ENCODE data around the gene SPOCK2.
"Not testable (repeated sequence)": the region's sequence is repeated elsewhere in the genome, so short reads cannot be mapped to it uniquely, and the experiment has no call there.

Gene SPOCK2

DNA sequence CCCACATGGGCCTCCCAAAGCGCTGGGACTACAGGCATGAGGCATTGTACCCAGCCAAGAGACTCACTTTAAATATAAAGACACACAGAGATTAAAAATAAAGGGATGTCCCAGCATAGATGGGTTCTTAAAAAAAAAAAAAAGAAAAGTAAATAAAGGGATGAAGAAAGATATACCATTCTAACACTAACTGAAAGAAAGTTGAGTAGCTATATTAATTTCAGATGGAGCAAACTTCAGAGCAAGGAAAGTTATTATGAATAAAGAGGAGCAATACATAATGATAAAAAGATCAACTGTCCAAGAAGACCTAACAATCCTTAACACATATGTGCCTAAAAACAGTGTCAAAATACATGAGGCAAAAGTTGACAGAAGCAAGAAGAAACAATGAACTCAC lies 33.0 kb upstream of the SPOCK2 start:
- H3K4me3 ChIP-seq (ENCODE audit: low read depth, low read length), result no peak overlapping the region
- DNase-seq (ENCODE audit: low read depth), result no peak
- TF ChIP-seq, protein P1, sequence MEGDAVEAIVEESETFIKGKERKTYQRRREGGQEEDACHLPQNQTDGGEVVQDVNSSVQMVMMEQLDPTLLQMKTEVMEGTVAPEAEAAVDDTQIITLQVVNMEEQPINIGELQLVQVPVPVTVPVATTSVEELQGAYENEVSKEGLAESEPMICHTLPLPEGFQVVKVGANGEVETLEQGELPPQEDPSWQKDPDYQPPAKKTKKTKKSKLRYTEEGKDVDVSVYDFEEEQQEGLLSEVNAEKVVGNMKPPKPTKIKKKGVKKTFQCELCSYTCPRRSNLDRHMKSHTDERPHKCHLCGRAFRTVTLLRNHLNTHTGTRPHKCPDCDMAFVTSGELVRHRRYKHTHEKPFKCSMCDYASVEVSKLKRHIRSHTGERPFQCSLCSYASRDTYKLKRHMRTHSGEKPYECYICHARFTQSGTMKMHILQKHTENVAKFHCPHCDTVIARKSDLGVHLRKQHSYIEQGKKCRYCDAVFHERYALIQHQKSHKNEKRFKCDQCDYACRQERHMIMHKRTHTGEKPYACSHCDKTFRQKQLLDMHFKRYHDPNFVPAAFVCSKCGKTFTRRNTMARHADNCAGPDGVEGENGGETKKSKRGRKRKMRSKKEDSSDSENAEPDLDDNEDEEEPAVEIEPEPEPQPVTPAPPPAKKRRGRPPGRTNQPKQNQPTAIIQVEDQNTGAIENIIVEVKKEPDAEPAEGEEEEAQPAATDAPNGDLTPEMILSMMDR (IDR thresholded peaks at IDR 0.05; ENCODE audit: low read depth, low read length, missing control alignments), result no peak

DNA sequence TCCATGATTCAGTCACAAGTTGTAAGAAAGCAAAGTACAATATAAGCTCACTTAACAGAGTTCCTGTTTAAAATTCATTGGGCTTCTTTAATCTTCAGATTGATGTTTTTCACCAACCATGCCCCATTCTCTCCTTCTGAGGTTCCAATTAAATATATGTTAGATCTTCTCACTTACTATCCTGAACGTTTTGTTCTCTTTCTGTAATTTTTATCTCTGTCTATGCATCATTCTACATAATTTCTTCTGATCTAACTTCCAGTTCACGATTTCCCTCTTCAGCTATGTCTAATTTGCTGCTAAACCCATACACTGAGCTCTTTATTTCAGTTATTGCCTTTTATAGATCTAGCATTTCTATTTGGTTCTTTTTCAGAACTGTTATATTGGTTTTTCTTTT lies 28.0 kb upstream of the SPOCK2 start:
- TF ChIP-seq, protein P1 (IDR thresholded peaks at IDR 0.05; ENCODE audit: low read depth, low read length, missing control alignments), result no peak
- H3K4me3 ChIP-seq (ENCODE audit: low read depth, low read length), result no peak overlapping the region
- no peak for DNase-seq (ENCODE audit: low read depth)

DNA sequence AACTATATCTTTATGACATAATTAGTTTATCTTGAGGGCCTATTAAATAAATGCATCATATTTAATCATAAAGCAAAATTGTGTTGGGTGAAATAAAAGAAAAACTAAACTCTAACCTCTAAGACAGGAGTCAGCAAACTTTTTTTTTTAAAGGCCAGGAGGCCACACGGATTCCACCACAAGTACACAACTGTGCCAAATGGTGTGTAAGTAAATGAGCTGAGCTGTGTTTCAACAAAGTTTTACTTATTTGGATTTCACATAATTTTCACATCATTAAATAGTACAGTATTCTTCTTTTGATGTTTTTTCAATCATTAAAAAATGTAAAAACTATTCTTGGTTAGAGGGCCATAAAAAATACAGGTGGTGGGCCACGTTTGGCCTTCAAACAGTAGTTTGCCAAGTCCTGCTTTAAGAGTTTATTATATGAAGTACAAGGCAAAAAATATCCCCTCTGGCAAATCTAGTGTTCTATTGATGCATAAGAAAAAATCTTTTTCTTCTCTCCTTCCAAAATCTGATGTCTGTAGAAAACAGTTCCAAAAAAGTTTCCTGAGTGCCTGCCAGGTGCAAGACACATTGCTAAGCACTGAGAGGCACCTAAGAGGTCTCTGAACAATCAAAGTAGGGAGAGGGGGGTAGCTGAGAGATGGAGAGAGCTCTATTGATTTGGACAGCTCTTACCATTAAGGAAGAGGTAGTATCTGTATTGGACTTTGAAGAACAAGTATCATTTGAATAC lies 26.5 kb upstream of the SPOCK2 start:
- TF ChIP-seq, protein P1 (IDR thresholded peaks at IDR 0.05; ENCODE audit: low read depth, low read length, missing control alignments), result no peak
- no peak for DNase-seq (ENCODE audit: low read depth)
- H3K4me3 ChIP-seq (ENCODE audit: low read depth, low read length), result no peak overlapping the region

DNA sequence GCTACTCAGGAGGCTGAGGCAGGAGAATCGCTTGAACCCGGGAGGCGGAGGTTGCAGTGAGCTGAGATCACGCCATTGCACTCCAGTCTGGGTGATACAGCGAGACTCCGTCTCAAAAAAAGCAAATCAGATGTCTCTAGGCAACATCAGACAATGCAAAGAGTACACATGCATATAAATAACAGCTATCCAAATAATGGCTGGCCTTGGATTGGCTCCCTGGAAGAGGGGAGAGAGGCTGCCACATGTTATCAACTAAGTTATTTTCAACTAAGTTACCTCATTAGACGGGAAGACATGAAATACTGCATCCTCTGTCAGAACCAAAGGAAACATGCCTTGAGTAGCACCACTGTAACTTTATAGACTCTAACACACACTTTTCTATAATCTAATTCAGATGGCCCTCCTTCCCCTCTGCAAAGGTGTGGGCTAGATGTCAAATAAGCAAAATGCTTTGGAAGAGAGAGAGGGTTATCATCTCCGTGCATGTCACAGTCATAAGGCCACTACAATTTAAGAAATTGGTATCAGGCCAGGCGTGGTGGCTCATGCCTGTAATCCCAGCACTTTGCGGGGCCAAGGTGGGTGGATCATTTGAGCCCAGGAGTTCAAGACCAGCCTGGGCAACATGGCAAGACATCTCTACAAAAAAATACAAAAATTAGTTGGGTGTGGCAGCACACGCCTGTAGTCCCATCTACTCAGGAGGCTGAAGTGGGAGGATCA lies 22.5 kb upstream of the SPOCK2 start:
- DNase-seq (ENCODE audit: low read depth), result no peak
- no peak overlapping the region for H3K4me3 ChIP-seq (ENCODE audit: low read depth, low read length)
- TF ChIP-seq, protein P1 (IDR thresholded peaks at IDR 0.05; ENCODE audit: low read depth, low read length, missing control alignments), result no peak

DNA sequence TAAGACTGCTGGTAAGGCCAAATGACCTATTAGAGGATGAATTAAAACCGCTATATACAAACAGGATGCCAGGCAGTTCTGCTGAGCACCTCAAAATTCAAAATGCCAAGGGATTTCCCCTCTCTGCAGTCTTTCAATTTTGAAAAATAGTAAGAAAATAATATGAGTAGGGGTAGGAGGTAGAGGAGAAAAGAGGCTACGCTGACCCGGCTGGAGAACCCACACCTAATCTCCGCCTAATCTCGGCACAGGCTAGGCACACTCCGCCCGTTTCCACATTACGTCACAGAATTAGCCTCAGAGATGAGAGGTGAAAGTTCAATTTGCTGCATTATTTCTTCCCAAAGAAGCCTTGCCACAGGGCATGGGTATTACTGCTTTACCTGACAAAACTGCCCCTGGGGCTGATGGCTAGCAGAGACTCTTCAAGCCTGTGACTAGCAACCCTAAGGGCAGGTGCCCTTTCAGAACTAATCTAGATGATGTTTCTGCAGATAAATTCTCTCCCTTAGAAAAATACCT lies 21.3 kb upstream of the SPOCK2 start:
- no peak overlapping the region for H3K4me3 ChIP-seq (ENCODE audit: low read depth, low read length)
- TF ChIP-seq, protein P1 (IDR thresholded peaks at IDR 0.05; ENCODE audit: low read depth, low read length, missing control alignments), result no peak
- no peak for DNase-seq (ENCODE audit: low read depth)

DNA sequence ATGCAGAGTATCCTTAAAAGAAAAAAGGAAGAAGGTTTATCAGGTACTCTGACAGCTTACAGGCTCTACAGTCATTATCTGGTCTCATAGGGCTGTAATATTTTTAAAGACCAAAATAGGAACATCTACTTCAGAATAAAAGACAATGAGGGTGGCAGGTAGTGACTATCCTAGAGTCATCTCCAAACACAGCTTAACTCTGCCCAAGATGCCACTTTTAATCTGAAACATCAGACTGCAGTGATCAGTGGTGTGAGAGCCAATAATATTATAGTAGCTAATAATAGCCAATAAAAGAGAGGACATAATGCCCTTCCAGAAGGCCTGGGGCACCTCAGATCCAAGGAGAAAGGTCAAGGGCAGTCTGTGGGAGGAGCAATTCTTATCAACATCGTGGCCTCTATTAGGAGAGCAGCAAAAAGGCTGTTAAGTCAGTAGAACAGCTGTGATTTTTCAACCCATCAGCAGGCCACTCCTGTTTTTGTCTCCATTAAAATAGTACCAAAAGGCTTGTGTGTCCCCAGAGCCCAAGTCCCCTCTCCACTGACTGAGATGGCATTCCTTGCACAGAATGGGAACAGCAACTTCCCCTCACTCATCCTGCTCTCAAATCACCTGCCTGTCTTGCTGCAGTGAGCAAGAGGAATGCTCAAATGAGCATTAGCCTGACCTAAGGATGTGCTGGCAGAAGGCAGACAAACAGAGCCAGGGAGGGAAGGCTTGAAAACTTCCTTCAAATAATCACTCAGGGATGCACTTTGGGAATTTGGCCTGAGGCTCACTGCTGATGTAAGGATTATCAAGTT lies 20.7 kb upstream of the SPOCK2 start:
- no peak for DNase-seq (ENCODE audit: low read depth)
- TF ChIP-seq, protein P1 (IDR thresholded peaks at IDR 0.05; ENCODE audit: low read depth, low read length, missing control alignments), result no peak
- H3K4me3 ChIP-seq (ENCODE audit: low read depth, low read length), result no peak overlapping the region

DNA sequence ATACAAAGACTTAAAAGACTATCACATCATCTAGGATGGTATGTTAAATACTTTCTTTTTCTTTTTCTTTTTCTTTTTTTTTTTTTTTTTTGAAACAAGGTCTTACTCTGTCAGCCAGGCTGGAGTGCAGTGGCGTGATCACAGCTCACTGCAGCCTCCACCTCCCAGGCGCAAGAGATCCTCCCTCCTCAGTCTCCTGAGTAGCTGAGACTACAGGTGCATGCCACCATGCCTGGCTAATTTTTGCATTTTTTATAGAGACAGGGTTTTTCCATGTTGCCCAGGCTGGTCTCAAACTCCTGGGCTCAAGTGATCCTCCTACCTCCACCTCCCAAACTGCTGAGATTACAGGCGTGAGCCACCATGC lies 19.6 kb upstream of the SPOCK2 start:
- not testable (repeated sequence) for H3K4me3 ChIP-seq (ENCODE audit: low read depth, low read length); DNase-seq (ENCODE audit: low read depth)
